ENCODE measurements around the gene MTR.

- TF ChIP-seq POLR2A (IDR thresholded peaks at IDR 0.05) = no peak
- TF ChIP-seq, protein P1, sequence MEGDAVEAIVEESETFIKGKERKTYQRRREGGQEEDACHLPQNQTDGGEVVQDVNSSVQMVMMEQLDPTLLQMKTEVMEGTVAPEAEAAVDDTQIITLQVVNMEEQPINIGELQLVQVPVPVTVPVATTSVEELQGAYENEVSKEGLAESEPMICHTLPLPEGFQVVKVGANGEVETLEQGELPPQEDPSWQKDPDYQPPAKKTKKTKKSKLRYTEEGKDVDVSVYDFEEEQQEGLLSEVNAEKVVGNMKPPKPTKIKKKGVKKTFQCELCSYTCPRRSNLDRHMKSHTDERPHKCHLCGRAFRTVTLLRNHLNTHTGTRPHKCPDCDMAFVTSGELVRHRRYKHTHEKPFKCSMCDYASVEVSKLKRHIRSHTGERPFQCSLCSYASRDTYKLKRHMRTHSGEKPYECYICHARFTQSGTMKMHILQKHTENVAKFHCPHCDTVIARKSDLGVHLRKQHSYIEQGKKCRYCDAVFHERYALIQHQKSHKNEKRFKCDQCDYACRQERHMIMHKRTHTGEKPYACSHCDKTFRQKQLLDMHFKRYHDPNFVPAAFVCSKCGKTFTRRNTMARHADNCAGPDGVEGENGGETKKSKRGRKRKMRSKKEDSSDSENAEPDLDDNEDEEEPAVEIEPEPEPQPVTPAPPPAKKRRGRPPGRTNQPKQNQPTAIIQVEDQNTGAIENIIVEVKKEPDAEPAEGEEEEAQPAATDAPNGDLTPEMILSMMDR (IDR thresholded peaks at IDR 0.05) = peak; percentile 7 to 40 (median 29)
Observed at GRCh38 chr1:236759252-236759859, 35.7 kb upstream of the MTR start.

Measured in vagina (tissue), 2 donors.